GM21723 (cell line): Measurements from ENCODE around the gene FBXW8.

Source experiments
- ATAC-seq: cut with Tn5 transposase; IDR thresholded peaks from one replicate; pipeline ENCODE4 v1.9.1; 2021; ENCODE audit warnings: mild to moderate bottlenecking, moderate library complexity; ENCODE audit not compliant: unreplicated experiment

The FBXW8 gene

DNA sequence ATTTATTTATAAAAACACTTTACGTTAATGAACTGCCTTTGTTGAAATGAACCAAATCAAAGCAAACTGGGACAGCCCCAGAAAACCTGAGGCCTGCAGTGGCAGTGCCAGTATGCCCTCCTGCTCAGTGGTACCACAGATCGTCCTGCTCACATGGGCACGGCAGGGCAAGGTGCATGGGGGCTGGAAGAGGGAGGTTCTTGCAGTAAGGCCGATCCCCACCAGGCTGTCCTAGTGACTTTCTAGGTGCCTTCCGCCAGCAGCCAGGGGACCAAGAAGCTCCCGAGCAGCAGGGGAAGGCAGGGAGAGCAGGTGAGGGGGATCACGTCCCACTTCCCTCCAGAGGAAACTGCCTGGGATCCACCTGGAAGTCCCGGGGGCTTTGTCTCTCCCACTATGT is 124.5 kb downstream of the FBXW8 start:
- no peak for ATAC-seq

DNA sequence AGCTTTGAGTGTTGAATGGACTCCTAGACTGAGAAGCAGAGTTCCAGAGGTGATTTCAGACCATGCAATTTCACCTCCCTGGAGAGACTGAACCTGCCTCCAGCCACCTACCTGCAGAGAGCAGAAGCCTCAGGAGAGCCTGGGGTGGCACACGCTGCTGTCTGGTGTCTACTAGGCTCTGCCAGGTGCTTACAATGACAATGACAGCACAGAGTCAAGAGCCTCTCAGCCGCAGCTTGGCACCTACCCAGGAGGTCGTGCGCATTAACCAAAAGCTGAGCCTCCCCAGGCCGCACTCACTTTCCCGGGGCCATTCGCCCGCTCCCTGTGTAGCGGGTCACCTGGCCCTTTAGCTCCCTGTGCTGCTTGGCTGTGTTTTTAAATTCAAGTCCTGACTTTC is 125.3 kb downstream of the FBXW8 start:
- no peak for ATAC-seq

DNA sequence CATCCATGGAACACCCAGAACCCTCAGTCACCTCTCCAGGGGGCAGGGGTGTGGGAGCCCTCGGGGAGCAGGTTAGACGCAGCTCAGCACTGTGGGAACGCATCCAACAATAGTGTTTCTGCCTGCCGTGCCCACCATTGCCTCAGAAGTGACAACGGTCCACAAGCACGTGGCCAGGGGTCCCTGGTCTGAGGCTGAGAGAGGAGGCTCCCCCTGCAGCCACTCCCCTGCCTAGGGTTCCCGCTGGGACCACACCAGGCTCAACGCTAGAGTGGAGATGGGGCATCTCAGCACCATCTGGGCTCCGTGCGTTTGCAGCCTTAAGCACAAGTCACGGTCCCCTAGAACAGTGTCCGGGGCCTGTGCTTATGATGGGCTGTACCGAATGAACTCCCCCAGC is 125.8 kb downstream of the FBXW8 start:
- no peak for ATAC-seq

DNA sequence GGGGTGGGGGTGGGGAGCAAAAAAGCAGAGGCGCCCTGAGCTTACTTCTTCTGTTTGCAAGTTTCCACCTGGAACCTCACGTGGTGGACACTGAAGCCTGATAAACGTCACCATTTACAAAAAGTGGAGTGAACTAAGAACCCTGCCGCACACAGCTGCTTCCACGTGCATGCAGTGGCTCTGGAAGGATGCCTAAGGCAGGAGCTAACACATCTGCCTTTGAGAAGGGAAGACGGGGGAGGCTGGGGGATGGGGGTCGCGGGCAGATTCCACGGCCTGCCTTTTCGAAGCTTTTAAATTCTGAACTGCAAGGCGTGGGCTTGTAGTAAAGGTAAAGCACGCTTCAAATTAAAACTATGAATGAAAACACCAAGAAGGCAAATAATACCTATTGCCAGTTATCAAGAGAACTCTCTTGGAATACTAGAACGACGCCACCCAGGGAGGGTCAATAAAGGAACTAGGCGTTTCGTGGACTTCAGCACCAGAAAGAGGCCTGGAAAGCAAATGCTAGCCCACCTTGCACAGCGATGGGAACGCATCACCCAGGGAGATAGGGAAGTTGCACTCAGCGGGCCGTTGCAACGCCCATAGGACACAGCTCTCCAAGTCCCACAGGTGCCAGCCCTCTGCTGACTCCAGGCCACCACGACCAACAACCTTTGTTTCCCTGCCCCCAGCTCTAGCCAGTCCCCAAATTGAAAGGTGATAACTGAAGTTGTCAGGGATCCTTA is 126.7 kb downstream of the FBXW8 start:
- ATAC-seq, result no peak

- ATAC-seq, result no peak
These were observed 127.4 kb downstream of the FBXW8 start for GRCh38 chr12:117038023-117038680.

GRCh38 chr12:117038919-117039318 is 128.2 kb downstream of the FBXW8 start:
- no peak for ATAC-seq

- ATAC-seq, result no peak
These were observed 129.2 kb downstream of the FBXW8 start for GRCh38 chr12:117039891-117040309.

GRCh38 chr12:117040496-117040895 is 129.7 kb downstream of the FBXW8 start:
- no peak for ATAC-seq

DNA sequence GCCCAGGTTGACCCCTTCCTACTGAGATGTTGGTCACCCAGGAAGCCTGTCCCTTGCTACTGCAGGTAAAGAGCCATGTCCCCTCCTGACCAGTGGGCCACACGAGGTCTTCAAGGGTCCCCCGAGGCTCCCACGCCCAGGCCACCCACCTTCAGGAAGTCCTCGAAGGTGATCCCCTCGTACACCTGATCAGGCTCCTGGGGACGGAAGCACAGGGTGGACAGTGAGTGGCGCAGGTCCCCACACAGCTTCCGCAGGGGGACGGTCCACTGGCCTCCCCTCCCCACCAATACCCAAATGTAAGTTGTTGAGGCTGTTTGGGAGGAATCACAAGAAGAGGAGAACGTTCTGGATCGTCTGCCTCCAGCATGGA is 131.0 kb downstream of the FBXW8 start:
- no peak for ATAC-seq

DNA sequence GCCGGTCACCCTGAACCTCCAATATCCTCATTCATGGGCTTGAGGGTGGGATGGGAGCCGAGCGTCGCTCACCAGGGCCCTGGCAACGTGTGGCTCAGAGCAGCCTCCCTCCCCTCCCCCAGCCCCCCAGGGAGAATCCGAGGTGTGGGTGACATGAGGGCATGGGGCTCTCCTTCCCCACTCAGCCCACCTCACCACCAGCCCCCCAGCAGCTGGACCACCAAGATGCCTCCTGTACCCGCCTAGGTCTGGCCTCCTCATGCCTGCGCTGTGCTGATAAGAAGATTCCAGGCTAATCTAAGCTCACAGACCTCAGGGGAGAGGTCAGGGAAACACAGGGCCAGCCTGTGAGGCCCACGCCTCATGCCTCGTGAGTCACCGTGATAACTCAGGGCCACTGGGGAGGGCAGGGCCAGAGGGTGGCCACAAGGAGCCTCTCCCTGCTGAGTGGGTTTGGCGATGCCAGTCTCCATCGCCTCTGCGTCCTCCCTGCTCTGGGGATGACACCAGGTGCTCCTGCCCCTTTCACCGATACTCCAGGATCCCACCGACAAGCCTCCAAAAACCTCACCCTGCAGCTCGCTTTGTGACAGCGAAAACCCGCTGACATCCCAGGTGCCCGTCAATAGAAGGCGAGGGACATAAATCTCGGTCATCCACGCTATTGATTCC is 131.6 kb downstream of the FBXW8 start:
- ATAC-seq, result no peak

DNA sequence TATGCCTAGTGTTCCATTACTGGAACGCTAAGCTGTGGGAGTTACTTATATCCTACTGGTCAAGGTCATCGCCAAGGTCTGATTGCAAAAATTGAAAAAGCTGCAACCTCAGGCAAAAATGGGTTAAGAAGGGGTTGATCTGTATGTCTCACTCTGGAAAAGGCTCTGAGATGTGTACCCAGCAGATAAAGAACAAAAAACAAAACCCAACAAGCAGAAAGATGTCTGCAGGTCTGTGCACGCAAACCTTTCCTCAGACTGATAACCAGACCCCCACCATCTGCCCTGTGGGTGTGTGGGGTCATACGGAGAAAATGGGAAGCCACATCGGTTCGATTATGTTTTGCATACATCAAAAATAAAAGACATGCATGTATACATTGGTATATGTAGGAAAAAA is 132.1 kb downstream of the FBXW8 start:
- ATAC-seq, result no peak

GRCh38 chr12:117044311-117044710 is 133.6 kb downstream of the FBXW8 start:
- no peak for ATAC-seq

- no peak for ATAC-seq
These were observed 134.0 kb downstream of the FBXW8 start for GRCh38 chr12:117044790-117045159.

GRCh38 chr12:117045160-117046010 is 134.6 kb downstream of the FBXW8 start:
- ATAC-seq, result no peak

GRCh38 chr12:117046011-117046369 is 135.2 kb downstream of the FBXW8 start:
- ATAC-seq, result no peak

GRCh38 chr12:117046425-117046824 is 135.7 kb downstream of the FBXW8 start:
- ATAC-seq, result no peak

- no peak for ATAC-seq
These were observed 136.2 kb downstream of the FBXW8 start for GRCh38 chr12:117046861-117047530.

DNA sequence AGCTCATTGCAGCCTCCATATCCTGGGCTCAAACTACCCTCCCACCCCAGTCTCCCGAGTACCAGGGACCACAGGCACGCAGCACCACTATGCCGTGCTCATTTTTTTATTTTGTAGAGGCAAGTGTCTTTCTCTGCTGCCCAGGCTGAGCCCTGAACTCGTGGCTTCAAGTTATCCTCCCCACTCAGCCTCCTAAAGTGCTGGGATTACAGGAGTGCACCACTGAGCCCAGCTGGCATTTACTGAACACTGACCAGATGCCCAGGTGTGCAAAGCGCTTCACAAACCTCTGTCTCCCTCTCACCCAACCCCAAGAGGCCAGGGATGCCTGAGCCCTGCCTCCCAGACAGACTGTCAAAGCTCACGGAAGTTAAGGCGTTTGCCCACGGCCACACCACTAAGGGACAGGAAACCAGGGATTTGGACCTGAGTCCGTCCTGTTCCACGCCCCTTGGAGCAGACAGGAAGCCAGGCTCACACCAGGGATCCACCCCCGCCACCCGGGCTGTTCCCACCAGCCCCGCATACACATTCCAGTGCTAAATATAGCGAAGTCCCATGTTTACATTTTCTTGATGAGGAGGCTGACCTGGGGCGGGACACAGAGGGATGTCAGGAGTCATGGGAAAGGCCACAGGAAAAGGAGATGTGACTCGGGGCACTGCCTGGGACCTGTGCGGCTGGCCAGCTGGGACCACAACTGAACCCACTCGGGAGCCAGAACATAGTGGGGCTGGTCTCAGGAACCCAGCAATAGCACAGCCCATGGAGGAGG is 137.2 kb downstream of the FBXW8 start:
- no peak for ATAC-seq

- no peak for ATAC-seq
These were observed 137.8 kb downstream of the FBXW8 start for GRCh38 chr12:117048585-117048904.

DNA sequence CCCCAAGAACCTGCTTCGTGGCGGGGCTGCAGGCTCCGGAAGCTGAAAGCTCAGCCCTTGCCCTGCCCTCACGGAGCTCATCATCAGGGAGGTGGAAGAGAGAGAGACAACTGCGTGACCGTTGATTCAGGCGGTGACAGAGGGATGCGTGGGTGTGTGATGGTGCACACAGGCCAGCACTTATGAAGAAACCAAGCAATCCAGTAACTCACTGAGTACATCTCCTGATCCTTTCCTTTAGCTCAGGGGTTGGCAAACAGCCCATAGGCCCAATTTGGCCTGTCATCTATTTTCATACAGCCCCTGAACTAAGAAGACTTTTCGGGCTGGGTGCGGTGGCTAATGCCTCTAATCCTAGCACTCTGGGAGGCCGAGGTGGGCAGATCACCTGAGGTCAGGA is 138.5 kb downstream of the FBXW8 start:
- ATAC-seq, result no peak
